Activated T-helper 1 cell treated with anti-CD3 and anti-CD28 coated beads, Interleukin-2, amount 50 U/mL, for 16 hours (primary cell): Measurements from ENCODE around the gene CASP5.

Source experiments
- DNase-seq, 2 donors: peaks; one replicate each; pipeline ENCODE4 v3.0.0-alpha.2; 2020; ENCODE audit warnings: low read depth in 1 of 2, low spot score in 1 of 2

The CASP5 gene

DNA sequence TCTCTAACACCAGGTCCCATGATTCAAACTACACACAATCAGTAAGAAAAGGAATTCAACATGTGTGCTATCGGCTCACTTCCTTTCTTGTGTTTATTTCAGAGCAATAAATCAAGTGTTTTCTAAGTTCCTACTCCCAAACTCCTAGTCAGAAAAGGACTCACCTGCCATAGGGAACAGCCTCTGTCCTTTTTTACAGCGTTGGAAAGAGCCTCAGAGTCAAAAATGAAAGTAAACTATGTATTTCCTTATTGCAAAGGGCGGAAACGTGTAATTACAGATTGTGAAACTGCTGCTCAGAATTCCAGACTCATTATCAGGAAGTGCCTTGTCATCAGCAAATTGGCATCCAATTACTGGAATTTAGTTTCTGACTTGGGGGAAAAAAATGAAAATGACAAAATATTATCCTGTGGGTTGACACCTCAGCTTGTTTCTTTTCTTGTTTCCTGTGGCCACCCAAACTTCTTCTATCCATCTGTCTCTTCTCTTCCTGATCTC is 54.6 kb downstream of the CASP5 start, which contains the start of gene CASP4:
CASP4 (minus strand) TSS at position 220 of the 501 bp plus-strand sequence; CDS start at position 171, 49 bp downstream.
- no peak for DNase-seq

GRCh38 chr11:104967534-104968354 is 55.2 kb downstream of the CASP5 start:
- no peak for DNase-seq

GRCh38 chr11:104965735-104966134 is 57.2 kb downstream of the CASP5 start:
- DNase-seq: no peak

- DNase-seq: no peak
Observed at GRCh38 chr11:104964247-104964646, 58.7 kb downstream of the CASP5 start.

DNA sequence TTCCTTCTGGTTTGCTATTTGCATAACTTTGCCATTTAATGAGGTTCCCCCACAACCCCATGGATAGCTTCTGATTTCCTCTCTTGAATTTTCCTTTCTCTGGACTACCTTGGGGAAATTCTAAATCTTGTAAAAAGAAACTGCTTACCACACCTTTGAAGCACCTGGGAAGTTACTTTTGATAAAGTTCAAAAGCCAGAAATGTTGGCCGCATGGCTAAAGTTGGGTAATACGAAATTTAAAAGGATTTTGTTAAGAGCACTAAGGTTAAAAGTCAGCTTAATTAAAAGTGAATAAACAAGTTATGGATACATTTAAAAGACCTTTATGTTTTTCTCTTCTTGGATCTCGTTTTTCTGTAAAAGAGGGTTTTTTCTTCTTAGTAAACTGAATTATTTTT is 60.1 kb downstream of the CASP5 start:
- DNase-seq: no peak

DNA sequence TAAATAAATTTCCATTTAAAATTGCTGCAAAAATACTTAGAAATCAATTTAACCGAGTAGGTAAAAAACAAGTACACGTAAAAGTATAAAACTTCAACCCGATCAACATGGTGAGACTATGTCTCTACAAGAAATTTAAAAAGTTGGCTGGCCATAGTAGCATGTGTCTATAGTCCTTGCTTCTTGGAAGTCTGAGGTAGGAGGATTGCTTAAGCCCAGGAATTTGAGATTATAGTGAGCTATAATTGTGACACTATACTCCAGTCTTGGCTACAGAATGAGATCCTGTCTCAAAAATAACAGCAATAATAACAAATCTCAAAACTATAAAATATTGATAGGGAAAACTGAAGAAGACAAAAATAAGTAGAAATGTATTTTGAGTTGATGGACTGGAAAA is 65.7 kb downstream of the CASP5 start:
- no peak for DNase-seq

- DNase-seq: no peak
Observed at GRCh38 chr11:104956528-104956927, 66.4 kb downstream of the CASP5 start.

DNA sequence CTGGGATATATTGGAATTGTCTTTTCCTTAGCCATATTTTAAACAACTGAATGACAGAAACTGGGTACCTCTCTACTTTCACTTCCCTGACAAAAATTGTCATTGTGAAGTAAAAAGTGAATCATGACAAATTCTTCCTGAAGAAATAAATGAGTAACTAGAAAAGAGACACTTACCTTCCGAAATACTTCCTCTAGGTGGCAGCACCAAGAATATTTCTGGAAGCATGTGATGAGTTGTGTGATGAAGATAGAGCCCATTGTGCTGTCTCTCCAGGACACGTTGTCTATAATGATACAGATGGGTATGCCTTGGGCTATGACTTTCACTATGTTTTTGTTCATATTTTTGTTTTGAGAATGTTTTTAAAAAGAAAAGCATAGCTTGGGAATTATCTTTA is 76.1 kb downstream of the CASP5 start:
- no peak for DNase-seq
